ENCODE measurements around the gene MDGA2.
"Not testable (repeated sequence)": the region's sequence is repeated elsewhere in the genome, so short reads cannot be mapped to it uniquely, and the experiment has no call there.

The MDGA2 gene

DNA sequence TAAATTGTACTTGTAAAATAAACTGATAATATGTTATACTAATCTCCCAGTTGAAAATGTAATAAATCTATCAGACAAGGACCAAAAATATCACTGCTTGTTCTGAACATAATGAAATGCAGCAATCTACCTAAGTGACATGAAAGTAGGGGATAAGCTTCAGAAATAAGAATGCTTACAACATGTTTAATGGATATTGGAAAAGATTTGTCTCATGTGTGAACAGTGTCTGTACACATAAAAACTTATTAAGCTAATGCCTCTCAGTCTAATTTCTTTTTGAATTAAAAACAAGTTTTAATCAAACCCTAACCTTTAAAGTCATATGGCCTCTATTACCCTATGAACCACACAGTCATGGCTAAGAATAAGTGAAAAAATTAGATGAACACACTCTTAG is 465.3 kb downstream of the MDGA2 start:
- TF ChIP-seq, protein P1, sequence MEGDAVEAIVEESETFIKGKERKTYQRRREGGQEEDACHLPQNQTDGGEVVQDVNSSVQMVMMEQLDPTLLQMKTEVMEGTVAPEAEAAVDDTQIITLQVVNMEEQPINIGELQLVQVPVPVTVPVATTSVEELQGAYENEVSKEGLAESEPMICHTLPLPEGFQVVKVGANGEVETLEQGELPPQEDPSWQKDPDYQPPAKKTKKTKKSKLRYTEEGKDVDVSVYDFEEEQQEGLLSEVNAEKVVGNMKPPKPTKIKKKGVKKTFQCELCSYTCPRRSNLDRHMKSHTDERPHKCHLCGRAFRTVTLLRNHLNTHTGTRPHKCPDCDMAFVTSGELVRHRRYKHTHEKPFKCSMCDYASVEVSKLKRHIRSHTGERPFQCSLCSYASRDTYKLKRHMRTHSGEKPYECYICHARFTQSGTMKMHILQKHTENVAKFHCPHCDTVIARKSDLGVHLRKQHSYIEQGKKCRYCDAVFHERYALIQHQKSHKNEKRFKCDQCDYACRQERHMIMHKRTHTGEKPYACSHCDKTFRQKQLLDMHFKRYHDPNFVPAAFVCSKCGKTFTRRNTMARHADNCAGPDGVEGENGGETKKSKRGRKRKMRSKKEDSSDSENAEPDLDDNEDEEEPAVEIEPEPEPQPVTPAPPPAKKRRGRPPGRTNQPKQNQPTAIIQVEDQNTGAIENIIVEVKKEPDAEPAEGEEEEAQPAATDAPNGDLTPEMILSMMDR (IDR thresholded peaks at IDR 0.05; ENCODE audit: borderline replicate concordance, control extremely low read depth, extremely low read depth, insufficient read depth, missing control alignments) = no peak
- in situ Hi-C loops (cut with MboI; ENCODE audit: low sequenced_read_pairs, unreplicated experiment) = no loop called here
- no peak for DNase-seq (ENCODE audit: low spot score)

GRCh38 chr14:47208434-47208833 is 467.0 kb downstream of the MDGA2 start:
- TF ChIP-seq, protein P1 (IDR thresholded peaks at IDR 0.05; ENCODE audit: borderline replicate concordance, control extremely low read depth, extremely low read depth, insufficient read depth, missing control alignments) = no peak
- DNase-seq (ENCODE audit: low spot score) = no peak
- in situ Hi-C loops (cut with MboI; ENCODE audit: low sequenced_read_pairs, unreplicated experiment) = no loop called here

GRCh38 chr14:47207617-47208016 is 467.8 kb downstream of the MDGA2 start:
- in situ Hi-C loops (cut with MboI; ENCODE audit: low sequenced_read_pairs, unreplicated experiment) = no loop called here

GRCh38 chr14:47200740-47201139 is 474.7 kb downstream of the MDGA2 start:
- in situ Hi-C loops (cut with MboI; ENCODE audit: low sequenced_read_pairs, unreplicated experiment) = no loop called here
- DNase-seq (ENCODE audit: low spot score) = no peak
- TF ChIP-seq, protein P1 (IDR thresholded peaks at IDR 0.05; ENCODE audit: borderline replicate concordance, control extremely low read depth, extremely low read depth, insufficient read depth, missing control alignments) = no peak

More at GRCh38 chr14:47207617-47208016, 467.8 kb downstream of the MDGA2 start:
- TF ChIP-seq, protein P1 (IDR thresholded peaks at IDR 0.05; ENCODE audit: borderline replicate concordance, control extremely low read depth, extremely low read depth, insufficient read depth, missing control alignments) = no peak
- DNase-seq (ENCODE audit: low spot score) = no peak

DNA sequence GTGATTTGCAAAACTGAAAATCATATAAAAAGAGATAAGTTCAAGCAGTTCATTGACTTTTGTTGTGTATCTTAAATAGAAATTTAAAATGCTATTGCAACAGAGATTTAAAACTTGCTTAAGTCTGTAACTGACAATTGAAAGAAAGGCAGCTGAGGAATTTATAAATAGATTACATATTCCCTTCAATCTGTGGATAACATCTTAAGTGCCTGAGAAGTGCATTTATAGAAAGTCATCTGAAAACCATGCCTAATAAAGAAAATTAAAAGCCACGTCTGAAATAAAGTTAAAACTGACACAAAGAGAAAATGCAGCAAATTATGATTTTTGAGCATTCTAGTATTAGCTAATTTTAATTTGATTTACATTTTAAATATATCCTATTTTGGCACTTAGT is 479.8 kb downstream of the MDGA2 start:
- TF ChIP-seq, protein P1 (IDR thresholded peaks at IDR 0.05; ENCODE audit: borderline replicate concordance, control extremely low read depth, extremely low read depth, insufficient read depth, missing control alignments) = no peak
- in situ Hi-C loops (cut with MboI; ENCODE audit: low sequenced_read_pairs, unreplicated experiment) = no loop called here
- no peak for DNase-seq (ENCODE audit: low spot score)

- in situ Hi-C loops (cut with MboI; ENCODE audit: low sequenced_read_pairs, unreplicated experiment) = no loop called here
- no peak for DNase-seq (ENCODE audit: low spot score)
- TF ChIP-seq, protein P1 (IDR thresholded peaks at IDR 0.05; ENCODE audit: borderline replicate concordance, control extremely low read depth, extremely low read depth, insufficient read depth, missing control alignments) = no peak
Measured at GRCh38 chr14:47194055-47194454, 481.4 kb downstream of the MDGA2 start.

DNA sequence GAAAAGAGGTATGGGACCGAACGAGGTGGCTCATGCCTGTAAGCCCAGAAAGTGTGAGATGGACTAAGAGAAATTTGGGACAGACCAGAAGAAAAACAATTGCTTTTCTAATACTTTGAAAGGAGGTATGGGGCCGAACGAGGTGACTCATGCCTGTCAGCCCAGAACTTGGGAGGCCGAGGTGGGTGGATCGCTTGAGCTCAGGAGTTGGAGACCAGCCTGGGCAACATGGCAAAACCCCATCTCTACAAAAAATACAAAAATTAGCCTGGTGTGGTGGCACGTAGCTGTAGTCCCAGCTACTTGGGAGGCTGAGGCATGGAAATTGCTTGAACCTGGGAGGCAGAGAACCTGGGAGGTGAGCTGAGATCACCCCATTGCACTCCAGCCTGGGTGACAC is 483.2 kb downstream of the MDGA2 start:
- in situ Hi-C loops (cut with MboI; ENCODE audit: low sequenced_read_pairs, unreplicated experiment); DNase-seq (ENCODE audit: low spot score): not testable (repeated sequence)

All from GM13976 (cell line).